GM18868 (cell line): ENCODE measurements around the gene RBMS1.

Source experiments
- ATAC-seq: cut with Tn5 transposase; IDR thresholded peaks from one replicate; pipeline ENCODE4 v1.9.1; 2021; ENCODE audit warnings: mild to moderate bottlenecking, moderate library complexity; ENCODE audit not compliant: unreplicated experiment

The RBMS1 gene

GRCh38 chr2:160287476-160287875, 206.1 kb downstream of the RBMS1 start:
- ATAC-seq, result no peak

GRCh38 chr2:160286551-160286950, 207.1 kb downstream of the RBMS1 start:
- ATAC-seq, result no peak

- no peak for ATAC-seq
Observed at GRCh38 chr2:160283675-160284074, 209.9 kb downstream of the RBMS1 start.

GRCh38 chr2:160282063-160282580, 211.5 kb downstream of the RBMS1 start:
- ATAC-seq, result no peak

DNA sequence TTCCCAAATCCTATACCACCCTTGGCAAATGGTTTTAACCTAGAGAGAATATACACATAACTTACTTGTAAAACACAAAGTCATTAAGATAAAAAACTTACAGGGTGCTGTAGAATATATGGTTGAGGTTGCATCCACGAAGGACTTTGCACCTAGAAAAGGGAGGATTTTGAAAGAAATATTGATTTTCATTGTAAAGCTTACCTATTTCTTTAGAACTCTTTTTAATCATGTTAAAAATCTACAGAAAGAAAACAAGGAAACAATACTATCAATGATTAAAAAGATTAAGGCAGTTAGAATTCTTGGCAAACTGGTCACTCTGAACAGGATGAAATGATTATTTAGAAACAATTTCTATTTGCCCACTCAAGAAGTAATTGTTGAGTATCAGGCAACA, 212.4 kb downstream of the RBMS1 start:
- ATAC-seq, result no peak

- ATAC-seq, result no peak
Observed at GRCh38 chr2:160279813-160280465, 213.7 kb downstream of the RBMS1 start.

DNA sequence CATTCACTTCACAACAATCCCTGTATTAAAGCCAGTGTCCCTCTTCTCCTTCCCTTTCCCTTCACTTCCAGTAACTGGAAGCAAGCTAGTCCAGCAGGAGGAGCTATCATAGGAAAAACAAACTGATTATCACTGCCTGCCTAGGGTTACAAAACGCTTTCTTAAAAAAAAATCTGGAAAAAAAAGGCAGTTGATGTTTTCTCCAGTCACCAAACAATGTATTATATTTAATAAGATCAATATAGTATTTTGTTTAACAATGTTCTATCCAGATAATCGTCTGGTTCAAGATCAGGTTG, 214.8 kb downstream of the RBMS1 start:
- ATAC-seq, result no peak

GRCh38 chr2:160278101-160278878, 215.3 kb downstream of the RBMS1 start:
- ATAC-seq, result peak; percentile 98

DNA sequence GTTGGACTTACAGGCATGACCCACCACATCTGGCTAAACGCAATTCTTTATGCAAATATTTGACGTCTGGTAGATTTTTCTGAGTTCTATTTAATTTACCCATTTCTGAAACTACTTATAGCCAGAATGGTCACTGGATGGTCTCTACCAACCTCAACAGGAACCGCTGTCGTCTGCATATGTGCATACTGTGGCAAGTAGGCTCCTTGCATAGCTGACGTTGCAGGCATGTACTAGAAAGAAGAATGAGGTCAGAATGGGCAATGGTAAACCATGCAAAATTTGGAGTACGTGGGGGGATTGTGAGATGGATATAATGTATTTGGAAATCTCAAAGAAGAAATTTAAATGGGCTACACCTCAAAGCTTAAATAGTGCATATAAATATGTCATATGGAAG, 216.5 kb downstream of the RBMS1 start:
- ATAC-seq, result no peak

DNA sequence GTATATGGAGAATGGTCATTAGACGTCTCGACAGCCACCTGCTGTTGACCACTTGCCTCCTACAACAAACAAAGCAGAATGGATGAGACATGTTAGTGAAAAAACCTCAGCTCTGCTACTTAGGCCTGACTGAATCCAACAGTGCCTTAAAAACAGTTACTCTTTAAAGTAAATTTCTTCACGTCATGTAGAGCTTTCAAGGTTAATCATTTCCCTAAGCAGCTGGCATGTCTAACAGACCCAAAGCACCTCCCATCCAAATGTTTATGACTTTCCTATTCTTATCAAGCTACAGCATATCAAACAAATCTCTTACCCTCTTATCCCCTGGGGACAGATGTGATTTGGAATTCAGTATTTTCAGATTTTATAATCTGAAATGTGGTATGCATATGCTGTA, 218.0 kb downstream of the RBMS1 start:
- no peak for ATAC-seq

DNA sequence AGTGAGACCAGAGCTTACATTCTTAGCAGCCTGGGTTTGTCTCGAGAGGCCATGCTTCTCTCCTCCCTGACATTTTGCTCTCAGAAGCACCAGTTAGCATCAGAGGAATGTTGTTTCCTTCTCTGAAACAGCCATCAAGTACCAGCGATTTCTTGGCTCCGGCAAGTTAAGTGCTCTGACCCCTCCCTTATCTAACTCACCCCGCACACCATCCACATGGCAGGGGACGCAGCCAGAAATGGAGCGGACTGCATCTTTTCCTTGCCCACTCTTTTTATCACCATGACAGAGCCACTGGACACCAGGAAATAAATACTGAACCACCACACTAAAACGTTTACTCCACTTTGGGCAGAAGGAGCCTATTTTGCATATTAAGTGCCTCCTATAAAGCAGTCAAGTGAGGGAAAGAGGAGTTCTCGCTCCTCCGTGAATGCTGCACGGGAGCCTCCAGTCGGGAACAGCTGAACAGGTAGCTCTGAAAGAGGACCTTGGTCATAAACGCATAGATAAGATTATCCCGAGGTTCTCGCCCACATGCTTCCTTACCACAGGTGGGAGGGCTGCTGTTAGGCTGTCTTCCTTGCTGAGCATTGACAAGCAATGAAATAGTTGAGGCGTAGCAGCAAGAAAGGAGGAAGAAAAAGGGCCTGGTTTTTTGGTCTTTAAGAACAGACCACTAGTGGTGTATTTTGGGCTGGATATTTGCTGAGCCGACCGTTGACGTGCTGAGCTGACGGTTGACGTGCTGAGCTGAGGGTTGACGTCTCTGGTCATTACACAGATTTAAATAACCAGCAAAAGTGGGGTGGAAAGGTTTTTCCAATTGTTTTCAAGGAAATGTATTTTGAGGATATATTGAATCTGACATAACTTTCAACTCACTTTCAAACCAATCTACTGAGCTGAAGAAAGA, 222.2 kb downstream of the RBMS1 start:
- ATAC-seq, result no peak

- ATAC-seq, result no peak
Observed at GRCh38 chr2:160270571-160271113, 223.0 kb downstream of the RBMS1 start.

GRCh38 chr2:160269803-160270570, 223.6 kb downstream of the RBMS1 start:
- peak; percentile 92 for ATAC-seq

GRCh38 chr2:160269365-160269764, 224.2 kb downstream of the RBMS1 start:
- no peak for ATAC-seq

DNA sequence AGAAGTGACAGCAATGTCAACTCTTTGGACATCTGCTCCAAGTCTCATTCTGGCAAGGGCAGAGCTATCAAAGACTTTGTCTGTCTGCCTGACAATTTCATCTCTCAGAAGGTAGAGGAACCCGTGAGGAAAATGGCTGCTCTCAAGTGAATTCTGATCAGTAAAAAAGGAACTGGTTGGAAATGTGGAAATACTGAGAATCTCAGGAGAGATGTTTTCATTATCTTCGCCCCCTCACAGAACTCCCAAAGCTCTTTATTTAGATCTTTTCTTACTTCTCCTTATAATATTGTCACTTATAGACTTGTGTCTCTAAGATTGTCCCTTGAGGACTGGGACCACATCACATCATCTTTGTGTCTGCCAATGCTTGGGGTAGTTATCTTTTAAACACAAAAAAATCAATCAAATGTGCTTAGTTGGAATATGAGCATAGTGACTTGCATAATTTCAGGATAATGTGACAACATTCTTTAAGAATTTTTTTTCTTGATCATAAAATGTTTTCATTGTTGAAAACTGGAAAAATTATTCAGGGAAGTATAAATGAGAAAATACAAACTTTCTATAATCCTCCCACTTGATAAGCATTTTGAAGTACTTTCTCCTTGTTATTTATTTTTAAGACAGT, 225.3 kb downstream of the RBMS1 start:
- ATAC-seq, result no peak

DNA sequence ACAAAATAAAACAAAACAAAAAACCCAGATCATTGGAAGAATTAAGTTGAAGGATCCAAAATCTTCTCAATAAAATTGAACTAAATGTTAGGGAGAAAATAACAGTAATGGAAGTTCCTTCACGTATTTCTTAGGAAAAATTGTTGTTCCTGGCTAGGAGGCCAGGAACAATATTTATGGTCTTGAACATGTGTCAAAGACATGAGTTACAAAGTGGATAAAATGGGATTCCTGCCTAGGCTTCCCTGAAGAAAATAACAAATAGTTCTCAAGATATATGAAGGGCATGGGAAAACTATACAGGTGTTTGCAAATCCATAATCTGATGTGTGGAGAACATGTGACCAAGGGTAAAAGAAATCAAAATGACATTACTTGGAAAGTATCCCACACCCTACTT, 225.9 kb downstream of the RBMS1 start:
- ATAC-seq, result no peak

GRCh38 chr2:160267022-160267421, 226.6 kb downstream of the RBMS1 start:
- ATAC-seq, result no peak

DNA sequence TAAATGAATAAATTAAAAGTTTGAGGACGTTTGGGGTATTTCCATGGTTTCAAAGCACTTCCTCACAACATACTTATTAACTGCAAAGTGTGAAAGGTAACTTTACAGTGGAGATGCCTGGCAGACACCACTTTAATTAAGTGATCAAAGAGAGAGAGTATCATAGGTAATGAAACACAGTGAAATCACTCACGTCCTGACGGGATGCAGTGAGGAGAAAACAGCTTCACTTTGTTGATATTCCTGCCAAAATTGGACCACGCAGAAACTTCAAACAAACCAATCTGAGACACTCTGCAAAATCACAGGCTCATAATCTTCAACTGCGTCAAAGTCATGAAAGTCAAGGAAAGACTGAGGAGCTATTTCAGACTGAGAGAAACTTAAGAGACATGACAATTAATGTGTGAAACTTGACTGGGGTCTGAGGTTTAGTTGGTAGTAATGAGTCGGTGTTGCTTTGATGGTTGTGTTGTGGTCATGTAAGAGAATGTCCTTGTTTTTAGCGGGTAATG, 227.5 kb downstream of the RBMS1 start:
- peak; percentile 36 for ATAC-seq

DNA sequence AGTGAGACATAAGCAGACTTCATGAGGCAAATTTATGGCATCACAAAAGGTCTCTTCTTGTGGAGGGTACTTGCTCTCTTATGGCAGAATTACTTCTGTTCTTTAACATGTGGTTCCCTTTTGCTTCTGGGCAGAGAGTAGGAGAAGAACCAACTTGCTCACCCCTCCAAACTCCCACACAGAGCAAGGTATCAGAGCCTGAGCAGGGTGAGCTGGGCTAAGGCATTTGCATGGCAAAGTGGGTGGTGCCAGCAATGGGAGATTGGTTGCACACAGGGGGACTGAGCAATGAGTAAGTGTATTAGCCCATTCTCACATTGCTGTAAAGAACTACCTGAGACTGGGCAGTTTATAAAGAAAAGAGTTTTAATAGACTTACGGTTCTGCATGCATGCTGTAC, 229.3 kb downstream of the RBMS1 start:
- no peak for ATAC-seq

DNA sequence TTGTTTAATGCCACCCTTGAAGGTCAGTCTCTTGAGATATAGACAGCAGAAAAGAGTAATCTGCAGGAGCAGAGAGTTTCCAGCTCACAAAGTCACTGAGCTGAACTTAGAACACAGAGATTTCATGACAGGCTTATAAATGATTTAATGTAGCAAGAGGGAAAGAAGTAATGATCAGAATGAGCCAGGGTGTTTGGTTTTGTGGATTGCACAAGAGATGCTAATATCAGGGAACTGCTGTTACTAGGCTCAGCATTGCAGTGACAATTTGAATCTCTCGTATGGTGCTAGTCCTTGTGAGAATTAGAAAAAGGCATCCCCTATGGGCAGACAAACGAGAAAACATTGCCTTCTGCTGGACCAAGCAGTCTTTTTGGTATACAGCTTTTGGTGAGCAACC, 231.9 kb downstream of the RBMS1 start:
- ATAC-seq, result no peak
